HepG2 (cell line): ENCODE data around the gene RHBDD3. TPM values are rescaled to one million over a fixed set of nuclear protein-coding genes. Genes with fewer than 3 reads are reported as not detected.
A peak's percentile ranks its signal among the peaks of the same experiment; 100 is the strongest.

Experiments
- BORCS8-MEF2B ChIP-seq: sonication (generic); formaldehyde crosslinking; IDR thresholded peaks from 2 replicates; pipeline ENCODE4 v1.8.0; 2022; ENCODE audit warnings: mild to moderate bottlenecking, missing genetic modification reagents
- EP300 ChIP-seq, 3 experiments: sonication (generic) in 1 of 3; formaldehyde crosslinking in 1 of 3; IDR thresholded peaks; 2 replicates each; pipeline versions ENCODE4 v1.5.1 to v1.6.1; 2011 to 2020; ENCODE audit warnings: low read depth in 2 of 3, low read length in 2 of 3, borderline replicate concordance in 1 of 3, improper control_type of control experiment in 1 of 3, mild to moderate bottlenecking in 1 of 3, missing genetic modification reagents in 1 of 3, moderate library complexity in 1 of 3
- ETS1 ChIP-seq: sonication (generic); formaldehyde crosslinking; IDR thresholded peaks from 2 replicates; pipeline ENCODE4 v1.4.0; 2020; ENCODE audit warnings: missing genetic modification reagents
- MAF1 ChIP-seq: sonication (generic); formaldehyde crosslinking; IDR thresholded peaks from 2 replicates; pipeline ENCODE4 v1.5.0; 2020; ENCODE audit warnings: missing genetic modification reagents, borderline replicate concordance
- MED8 ChIP-seq: sonication (generic); formaldehyde crosslinking; IDR thresholded peaks from 2 replicates; pipeline ENCODE4 v1.8.1; 2023; ENCODE audit warnings: mild to moderate bottlenecking, missing genetic modification reagents; ENCODE audit not compliant: insufficient replicate concordance
- NFE2 ChIP-seq: sonication (generic); formaldehyde crosslinking; IDR thresholded peaks from 2 replicates; pipeline ENCODE4 v1.4.0; 2020; ENCODE audit warnings: missing genetic modification reagents
- NFIB ChIP-seq: sonication (generic); formaldehyde crosslinking; IDR thresholded peaks from 2 replicates; pipeline ENCODE4 v1.9.0; 2021; ENCODE audit warnings: missing genetic modification reagents, mild to moderate bottlenecking, borderline replicate concordance
- PHF5A ChIP-seq: IDR thresholded peaks from one replicate; pipeline ENCODE4 v1.6.1; 2018; ENCODE audit warnings: low read depth, missing genetic modification reagents; ENCODE audit not compliant: unreplicated experiment
- RFX1 ChIP-seq: fragments of 450-650 bp; IDR thresholded peaks from 2 replicates; pipeline ENCODE4 v1.6.1; 2017
- RNF2 ChIP-seq: fragments of 450-650 bp; conservative IDR thresholded peaks from 2 replicates; pipeline ENCODE4 v1.6.1; 2016; ENCODE audit warnings: low read depth
- TFDP1 ChIP-seq: IDR thresholded peaks from 2 replicates; pipeline ENCODE4 v1.6.1; 2016; ENCODE audit warnings: missing compliant biosample characterization, missing genetic modification reagents, borderline replicate concordance
- TFE3 ChIP-seq: IDR thresholded peaks from 2 replicates; pipeline ENCODE4 v1.6.1; 2016
- XRCC5 ChIP-seq: fragments of 200-400 bp; formaldehyde crosslinking; optimal IDR thresholded peaks from 2 replicates; pipeline ENCODE3; 2017; ENCODE audit warnings: mild to moderate bottlenecking, low read length
- YY1 ChIP-seq: IDR thresholded peaks from 2 replicates; pipeline ENCODE4 v1.6.1; 2011; ENCODE audit warnings: low read length, low read depth, moderate library complexity, mild to moderate bottlenecking; ENCODE audit not compliant: insufficient read depth, insufficient replicate concordance
- ZFP90 ChIP-seq: sonication (generic); formaldehyde crosslinking; IDR thresholded peaks from 2 replicates; pipeline ENCODE4 v1.8.0; 2022; ENCODE audit warnings: missing genetic modification reagents, mild to moderate bottlenecking, inconsistent platforms, borderline replicate concordance
- ZHX1 ChIP-seq: sonication (generic); formaldehyde crosslinking; IDR thresholded peaks from 2 replicates; pipeline ENCODE4 v1.8.1; 2022; ENCODE audit warnings: low read depth, mild to moderate bottlenecking, missing genetic modification reagents
- ZNF251 ChIP-seq: sonication (generic); formaldehyde crosslinking; IDR thresholded peaks from 2 replicates; pipeline ENCODE4 v1.9.0; 2021; ENCODE audit warnings: mild to moderate bottlenecking, missing genetic modification reagents
- ZNF484 ChIP-seq: sonication (generic); formaldehyde crosslinking; IDR thresholded peaks from 2 replicates; pipeline ENCODE4 v1.5.1; 2020; ENCODE audit warnings: mild to moderate bottlenecking, low read depth, missing genetic modification reagents, borderline replicate concordance
- ZNF605 ChIP-seq: sonication (generic); formaldehyde crosslinking; IDR thresholded peaks from 2 replicates; pipeline ENCODE4 v1.8.0; 2022; ENCODE audit warnings: mild to moderate bottlenecking, missing genetic modification reagents
- ZNF83 ChIP-seq: sonication (generic); formaldehyde crosslinking; IDR thresholded peaks from 2 replicates; pipeline ENCODE4 v1.4.0; 2020; ENCODE audit warnings: missing genetic modification reagents, mild to moderate bottlenecking, borderline replicate concordance
- ZNF879 ChIP-seq: sonication (generic); formaldehyde crosslinking; IDR thresholded peaks from 2 replicates; pipeline ENCODE4 v1.8.1; 2023; ENCODE audit warnings: missing genetic modification reagents
- polyA plus RNA-seq, 8 experiments: library from polyadenylated mRNA; depleted of rRNA in 3 of 8; stranded (reverse) in 7 of 8; unstranded in 1 of 8; fragments of >200 nt; fragmentation: Illumina TruSeq in 4 of 8; extraction: Trizol in 4 of 8; gene quantifications; 2 replicates each; pipeline versions ENCODE4 v1.2.1 to v1.2.3, GENCODE V29; 2011 to 2016; ENCODE audit warnings: low read depth in 4 of 8, missing spikeins in 1 of 8, mixed read lengths in 1 of 8; ENCODE audit not compliant: insufficient read depth in 1 of 8
- total RNA-seq, 5 experiments: library from RNA; depleted of rRNA; stranded (reverse); fragments of >200 nt; fragmentation: Illumina TruSeq; extraction: Trizol; gene quantifications; 2 replicates each; pipeline ENCODE4 v1.2.3, GENCODE V29; 2016; ENCODE audit warnings: low read depth in 1 of 5

The RHBDD3 gene
- total and polyA plus RNA-seq, 2 of the 13 experiments (the other 11 are each of a cell fraction or from before 2014, with no cell fraction given): 12.1 to 26.7 TPM

- TF ChIP-seq YY1 (no peak), MED8 (no peak), TFDP1 (CRISPR knock-in tag) (peak; percentile 77; the same call in 1 of the 2 replicates), ZNF879 (CRISPR knock-in tag) (no peak; the same call in 1 of the 2 replicates), ZNF484 (CRISPR knock-in tag) (no peak), ZNF605 (CRISPR knock-in tag) (no peak), ETS1 (CRISPR knock-in tag) (no peak), ZNF251 (CRISPR knock-in tag) (no peak), MAF1 (no peak), TFE3 (CRISPR knock-in tag) (no peak), EP300 (IDR thresholded peaks at IDR 0.05; ENCODE audit: low read depth in 2 of 2, low read length in 2 of 2) (no peak), EP300 (CRISPR knock-in tag; IDR thresholded peaks at IDR 0.05; ENCODE audit: borderline replicate concordance) (no peak), ZFP90 (no peak; the same call in 1 of the 2 replicates), BORCS8-MEF2B (CRISPR knock-in tag) (0 out of 2 replicates have a peak, but pooled peaks have one; percentile 37), ZNF83 (CRISPR knock-in tag) (peak; percentile 93), NFE2 (CRISPR knock-in tag) (no peak), PHF5A (CRISPR knock-in tag) (no peak), XRCC5 (no peak), NFIB (CRISPR knock-in tag) (no peak), ZHX1 (CRISPR knock-in tag) (peak; percentile 24; the same call in 1 of the 2 replicates), RNF2 (peak; percentile 91), RFX1 (no peak)
These were observed 889 bp upstream of the RHBDD3 start (continued) for GRCh38 chr22:29268511-29269229.
